GM18498 (cell line): Measurements from ENCODE around the gene PITPNC1.
"Not testable (repeated sequence)": the region's sequence is repeated elsewhere in the genome, so short reads cannot be mapped to it uniquely, and the experiment has no call there.

Source experiments
- ATAC-seq: cut with Tn5 transposase; IDR thresholded peaks from one replicate; pipeline ENCODE4 v1.9.1; 2021; ENCODE audit warnings: mild to moderate bottlenecking, moderate library complexity; ENCODE audit not compliant: unreplicated experiment

Gene PITPNC1

DNA sequence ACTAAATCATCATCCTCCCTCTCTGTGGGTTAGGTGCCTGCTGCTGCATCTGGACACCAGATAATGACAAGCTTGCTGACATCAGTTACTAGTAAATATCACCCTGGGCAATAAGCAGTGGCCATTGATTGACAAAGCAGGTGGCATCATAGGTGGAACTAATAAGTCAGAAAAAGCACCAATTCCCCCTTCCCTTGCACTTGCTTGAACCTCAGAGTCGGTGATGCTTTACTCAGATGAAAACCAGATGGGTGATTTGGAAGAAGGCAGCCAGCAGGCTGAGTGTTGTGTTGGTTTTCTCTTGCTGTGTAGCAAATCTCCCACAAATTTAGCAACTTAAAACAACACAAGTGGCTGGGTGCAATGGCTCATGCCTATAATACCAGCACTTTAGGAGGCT is 193.7 kb downstream of the PITPNC1 start:
- no peak for ATAC-seq

DNA sequence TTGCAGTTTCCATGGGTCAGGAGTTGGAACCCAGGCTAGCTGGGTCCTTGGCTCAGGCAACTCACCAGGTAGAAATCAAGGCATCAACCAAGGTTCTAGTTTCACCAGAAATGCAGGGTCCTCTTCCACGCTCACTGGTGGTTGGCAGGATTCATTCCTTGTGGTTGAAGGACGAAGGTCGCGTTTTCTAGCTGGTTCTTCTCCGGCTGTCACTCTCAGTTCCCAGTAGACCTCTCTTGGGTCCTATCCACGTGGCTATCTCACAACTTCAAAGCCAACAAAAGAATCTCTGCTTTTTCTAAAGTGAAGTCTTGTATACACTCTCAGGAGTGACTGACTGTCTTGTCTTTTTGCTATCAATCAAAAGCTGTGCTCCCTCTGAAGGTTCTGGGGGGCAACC is 194.4 kb downstream of the PITPNC1 start:
- no peak for ATAC-seq

DNA sequence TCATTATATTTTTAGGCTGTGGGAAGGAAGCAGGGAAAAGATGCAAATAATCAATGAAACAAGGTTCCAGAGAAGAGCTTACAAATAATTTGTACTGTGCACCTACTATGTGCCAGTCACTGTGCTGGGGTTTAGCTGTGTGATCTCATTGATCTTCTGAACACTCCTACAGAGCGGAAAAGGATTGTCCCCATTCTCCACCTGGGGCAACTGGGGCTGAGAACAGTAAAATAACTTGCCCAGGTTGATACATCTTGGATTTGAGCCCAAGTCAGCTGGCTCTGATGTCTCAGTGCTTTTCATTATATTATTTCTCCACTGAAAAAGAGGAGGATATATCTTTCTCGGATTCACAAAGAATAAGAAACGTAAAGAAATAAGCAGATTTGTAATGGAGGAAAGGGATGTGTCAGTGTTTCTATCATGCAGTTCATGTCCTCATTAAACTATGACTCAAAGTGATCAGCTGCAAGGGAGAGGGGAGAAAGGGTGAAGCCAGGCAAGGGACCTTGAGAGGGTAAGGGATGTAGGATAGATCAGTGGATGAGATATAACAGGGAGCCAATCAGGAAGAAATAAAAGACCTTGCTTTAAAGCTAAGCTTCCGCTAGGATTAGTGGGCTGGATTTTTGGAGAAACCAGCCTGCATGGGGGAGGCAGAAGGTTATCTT is 197.0 kb downstream of the PITPNC1 start:
- ATAC-seq, result no peak

DNA sequence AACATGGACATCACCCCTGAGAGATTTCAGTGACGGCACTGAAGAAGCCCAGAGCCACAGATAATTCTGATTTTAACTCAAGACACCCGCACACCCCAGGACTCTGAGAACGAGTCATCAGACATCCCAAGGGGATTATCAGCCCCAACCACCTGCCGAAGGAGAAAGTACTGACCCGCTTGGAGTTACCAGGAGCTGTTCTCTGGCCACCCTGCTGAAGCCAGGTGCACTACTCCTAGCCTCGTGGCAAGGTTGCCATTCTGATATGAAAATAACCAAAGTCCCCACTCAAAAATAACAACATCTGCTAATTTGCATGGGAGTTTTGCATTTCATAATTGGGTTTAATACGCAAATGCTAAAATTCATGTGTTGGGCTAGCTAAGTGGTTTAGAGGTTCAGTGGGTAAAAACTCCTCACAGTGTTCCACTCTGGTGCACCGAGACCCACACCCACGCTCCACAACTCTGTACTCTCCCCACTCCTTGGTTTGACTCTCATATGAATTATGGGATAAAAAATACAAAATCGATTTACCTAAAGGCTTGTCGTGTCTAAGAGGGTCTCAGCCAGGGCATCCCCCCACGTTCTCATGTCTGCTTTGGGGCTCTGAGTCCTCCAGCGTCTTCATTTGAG is 197.7 kb downstream of the PITPNC1 start:
- peak; percentile 26 for ATAC-seq

DNA sequence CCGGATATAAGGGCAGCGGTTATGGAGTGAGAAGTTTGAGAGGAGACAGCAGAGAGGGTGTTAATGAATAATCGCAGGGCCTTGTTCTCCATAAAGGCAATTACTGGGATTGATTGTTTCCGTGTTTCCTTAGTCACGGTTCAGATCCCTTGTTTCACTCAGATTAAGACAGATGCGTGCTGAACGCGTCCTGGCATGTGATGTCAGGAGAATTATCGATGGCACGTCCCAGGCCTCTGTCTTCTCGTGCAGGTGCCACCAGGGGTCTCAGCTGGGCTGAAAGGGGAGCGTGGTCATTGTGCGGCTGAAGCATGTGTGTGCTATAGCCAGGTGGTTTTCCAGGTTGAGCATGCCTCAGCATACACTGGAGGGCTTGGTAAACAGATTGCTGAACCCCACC is 198.2 kb downstream of the PITPNC1 start:
- peak; percentile 47 for ATAC-seq

DNA sequence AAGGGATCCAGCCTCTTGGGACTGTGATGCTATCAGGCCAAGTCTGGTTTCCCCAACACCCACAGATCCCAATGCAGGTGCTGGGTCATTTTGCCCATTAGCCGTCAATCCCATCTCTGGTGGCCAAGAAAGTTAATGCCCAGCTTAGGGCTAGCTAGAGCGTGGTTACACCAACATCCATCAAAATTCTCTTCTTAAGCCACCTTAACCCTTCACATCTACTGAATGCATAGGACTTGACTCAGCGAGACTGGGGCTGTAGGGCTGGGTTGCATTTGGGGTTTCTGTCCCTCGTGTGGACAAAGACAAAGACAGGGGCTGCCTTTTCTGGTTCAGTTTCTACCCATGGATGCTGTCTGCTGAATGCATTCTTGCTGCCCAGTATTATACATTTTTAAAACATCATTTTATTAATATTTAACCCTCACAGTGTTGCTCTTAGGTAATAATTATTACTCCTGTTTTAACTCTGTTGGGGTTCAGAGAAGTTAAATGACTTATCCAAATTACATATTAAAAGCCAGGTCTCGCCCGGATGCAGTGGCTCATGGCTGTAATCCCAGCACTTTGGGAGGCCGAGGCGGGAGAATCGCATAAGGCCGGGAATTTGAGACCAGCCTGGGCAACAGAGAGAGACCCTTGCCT is 199.5 kb downstream of the PITPNC1 start:
- no peak for ATAC-seq

DNA sequence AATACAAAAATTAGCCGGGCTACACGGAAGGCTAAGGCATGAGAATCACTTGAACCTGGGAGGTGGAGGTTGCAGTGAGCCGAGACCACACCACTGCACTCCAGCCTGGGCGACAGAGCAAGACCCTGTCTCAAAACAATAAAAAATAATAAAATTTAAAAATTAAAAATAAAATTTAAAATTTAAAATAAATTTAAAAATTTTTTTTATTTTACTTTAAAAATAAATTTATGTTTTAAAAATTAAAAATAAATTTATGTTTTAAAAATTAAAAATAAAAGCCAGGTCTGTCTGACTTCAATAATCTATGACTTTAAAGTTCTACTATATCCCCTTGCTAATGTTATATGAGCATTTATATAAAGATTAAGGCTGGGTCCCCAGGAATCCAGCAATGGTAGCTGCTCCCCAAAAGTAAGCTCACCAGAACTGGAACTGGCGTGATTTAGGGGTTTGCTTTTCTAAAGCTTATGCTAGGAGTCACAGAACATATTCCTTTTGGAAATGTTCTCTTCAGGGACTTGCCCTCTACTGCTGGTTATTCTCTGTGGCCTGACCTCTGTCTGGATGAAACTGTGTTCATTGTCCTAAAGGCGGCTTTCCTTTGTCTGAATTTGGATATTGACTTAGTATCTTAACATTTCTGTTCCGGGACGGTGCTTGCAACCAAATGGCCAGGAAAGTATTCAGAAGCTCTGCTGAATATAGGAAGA is 200.5 kb downstream of the PITPNC1 start:
- no peak for ATAC-seq

DNA sequence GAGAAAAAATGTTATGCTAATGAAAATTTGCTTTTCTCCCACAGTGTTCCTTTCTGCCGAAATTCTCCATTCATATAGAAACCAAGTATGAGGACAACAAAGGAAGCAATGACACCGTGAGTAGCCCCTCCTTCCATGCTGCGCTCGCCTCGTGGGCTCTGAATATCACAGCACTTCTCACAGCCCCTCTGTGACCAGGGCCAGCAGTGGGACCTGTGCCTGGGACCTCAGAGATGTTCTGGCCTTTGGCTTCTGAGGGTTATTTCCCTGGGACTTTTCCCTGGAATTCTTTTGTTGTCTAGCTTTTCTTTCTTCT is 201.0 kb downstream of the PITPNC1 start:
- no peak for ATAC-seq

DNA sequence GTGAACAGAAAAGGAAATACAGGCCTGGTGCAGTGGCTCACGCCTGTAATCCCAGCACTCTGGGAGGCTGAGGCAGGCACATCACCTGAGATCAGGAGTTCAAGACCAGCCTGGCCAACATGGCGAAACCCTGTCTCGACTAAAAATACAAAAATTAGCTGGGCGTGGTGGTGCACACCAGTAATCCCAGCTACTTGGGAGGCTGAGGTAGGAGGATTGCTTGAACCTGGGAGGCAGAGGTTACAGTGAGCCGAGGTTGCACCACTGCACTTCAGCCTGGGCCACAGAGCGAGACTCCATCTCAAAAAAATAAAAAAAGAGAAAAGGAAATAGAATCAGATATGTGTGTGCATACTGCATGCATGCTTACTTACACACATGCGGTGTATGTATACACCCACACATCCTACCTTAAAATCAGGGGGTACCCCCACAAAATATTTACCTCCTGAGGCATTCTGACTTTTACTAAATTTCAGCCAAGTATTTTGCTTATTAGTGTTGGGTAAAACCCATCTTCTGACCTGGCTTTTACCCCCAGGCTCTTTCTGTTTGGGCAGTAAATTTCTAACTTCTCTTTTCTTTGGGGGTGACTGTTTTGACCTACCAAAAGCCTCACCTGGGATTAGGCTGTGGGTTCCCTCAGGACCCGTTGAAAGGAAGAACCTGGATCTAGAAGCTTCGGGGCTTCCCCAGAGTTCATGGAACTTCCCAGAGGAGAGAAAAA is 201.8 kb downstream of the PITPNC1 start:
- not testable (repeated sequence) for ATAC-seq

DNA sequence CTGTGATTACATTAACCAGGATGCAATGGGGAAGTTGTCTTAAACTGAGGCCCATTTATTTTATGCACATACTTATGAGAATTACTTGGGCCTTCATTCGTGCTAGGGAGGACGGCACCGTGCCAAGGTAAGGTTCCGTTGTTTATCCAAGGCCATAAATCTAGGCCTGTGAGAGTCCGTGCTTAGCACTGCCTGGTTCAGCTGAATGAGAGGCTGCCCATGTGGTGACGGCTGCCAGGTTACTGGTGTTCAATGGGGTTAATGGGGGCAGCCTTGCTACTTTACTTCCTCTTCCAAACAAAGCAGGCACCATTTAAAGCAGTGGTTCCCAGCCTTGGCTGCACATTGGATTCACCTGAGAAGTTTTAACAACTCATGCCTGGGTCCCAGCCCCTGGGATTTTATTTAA is 205.6 kb downstream of the PITPNC1 start:
- no peak for ATAC-seq

DNA sequence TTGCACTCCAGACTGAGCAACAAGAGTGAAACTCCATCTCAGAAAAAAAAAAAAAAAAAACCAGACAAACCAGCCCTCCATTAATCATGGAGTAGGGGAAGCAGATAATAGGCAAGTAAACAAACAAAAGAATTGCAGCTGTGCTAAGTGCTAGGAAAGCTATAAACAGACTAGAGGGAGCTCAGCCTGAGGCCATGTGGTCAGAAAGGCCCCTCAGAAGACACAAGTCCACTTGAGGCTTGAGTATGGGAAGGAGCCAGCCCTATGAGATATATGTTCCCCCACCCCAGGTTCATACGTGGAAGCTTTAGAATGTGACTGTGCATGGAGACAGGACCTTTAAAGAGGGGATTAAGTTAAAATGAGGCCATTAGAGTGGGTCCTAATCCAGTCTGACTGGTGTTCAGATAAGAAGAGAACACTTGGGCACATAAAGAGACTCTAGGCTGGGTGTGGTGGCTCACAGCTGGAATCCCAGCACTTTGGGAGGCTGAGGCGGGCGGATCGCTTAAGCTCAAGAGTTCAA is 208.1 kb downstream of the PITPNC1 start:
- no peak for ATAC-seq

DNA sequence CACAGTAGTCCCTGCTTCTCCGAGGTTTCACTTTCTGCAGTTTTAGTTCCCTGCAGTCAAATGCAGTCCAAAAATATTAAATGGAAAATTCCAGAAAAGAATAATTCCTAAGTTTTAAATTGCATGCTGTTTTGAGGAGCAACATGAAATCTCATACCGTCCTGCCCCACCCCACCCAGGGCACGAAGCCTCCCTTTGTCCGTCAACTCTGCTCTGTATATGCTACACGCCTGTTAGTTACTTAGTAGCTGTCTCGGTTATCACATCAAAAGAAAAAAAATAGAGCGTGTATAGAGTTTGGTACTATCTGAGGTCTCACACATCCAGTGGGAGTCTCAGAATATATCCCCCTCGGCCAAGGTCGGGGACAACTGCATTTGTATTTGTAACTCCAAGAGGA is 211.2 kb downstream of the PITPNC1 start:
- ATAC-seq, result no peak

DNA sequence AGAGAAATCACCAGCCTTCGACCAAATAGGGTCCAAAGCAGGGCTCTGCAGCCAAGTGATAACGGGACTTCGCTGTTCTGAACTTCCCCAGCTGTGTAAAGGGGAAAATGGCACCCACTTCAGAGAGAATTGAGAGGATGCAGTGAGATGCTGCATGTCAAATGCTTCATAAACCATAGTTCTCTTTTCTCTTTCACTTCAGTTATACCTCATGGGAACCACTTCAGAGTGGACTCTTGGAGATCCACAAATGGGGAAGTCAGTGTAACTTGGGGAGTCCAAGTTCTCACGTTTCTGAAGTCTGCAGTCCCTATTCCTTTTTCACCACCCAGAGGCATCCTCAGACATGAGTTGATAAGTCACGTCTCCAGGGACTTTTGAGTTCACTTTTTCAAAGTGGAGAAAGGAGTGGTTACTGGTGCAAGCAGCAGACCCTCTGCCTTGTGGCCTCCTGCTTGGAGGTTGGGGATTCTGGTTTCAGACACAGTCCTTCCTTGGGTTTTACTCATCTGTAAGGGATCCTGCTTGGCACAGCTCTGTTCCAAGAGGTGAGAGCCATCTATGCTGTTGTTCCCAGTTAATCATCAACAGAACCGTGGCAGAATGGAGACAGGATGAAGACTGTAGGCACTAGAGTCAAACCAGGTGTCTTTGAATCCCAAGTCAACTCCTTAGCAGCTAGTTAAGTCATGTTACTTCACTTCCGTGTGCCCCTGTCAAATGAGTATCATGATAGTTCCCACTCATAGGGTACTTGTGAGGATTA is 217.2 kb downstream of the PITPNC1 start:
- no peak for ATAC-seq

DNA sequence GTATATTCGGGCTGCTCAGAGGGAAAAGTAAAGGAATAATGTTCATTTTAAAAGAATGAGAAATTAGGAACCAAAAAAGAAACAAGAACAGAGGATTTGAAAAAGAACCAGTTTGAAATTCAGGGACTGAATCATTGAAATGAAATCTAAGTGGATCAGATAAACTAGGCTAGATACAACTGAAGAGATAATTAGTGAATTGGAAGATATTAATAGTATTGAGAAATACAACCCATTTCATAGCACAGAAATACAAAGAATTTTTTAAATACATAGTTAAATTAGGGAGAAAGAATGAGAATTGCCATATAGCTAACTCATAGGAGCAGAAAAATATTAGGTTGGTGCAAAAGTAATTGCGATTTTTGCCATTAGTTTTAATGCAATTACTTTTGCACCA is 223.3 kb downstream of the PITPNC1 start:
- no peak for ATAC-seq

DNA sequence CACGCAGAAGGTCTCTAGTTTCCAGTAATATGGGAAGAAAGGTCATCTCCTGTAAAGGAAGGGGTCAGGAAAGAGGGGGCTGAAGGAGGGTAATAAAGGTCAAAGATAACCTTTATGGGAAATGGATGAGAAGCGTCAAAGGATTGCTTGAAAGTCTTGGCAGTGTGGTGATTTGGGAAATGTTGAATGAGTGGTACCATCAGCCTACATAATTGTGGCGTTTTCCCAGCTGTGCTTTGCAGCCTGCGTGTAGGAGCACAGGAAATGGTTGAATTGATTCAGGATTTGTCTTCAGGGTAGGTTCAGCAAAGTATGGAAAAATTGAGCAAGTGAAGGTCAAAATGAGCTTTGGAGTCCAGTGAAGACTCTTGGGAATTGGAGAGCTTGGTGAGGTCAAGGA is 224.8 kb downstream of the PITPNC1 start:
- no peak for ATAC-seq

DNA sequence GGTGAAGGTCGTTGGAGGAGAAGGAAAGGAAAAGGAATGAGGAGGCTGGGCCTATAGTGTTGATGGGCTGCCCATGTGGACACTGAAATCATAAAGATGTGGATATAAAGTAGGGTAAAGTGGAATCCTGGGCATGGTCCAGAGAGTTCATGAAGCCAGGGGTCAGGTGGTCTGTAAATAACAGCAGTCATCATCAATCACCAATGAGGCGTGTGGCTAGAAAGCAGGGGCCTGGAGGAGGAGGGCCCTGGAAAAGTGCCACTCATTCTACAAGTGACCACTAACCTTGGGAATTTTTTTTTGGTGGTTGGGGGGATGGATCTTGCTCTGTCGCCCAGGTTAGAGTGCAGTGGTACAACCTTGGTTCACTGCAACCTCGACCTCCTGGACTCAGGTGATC is 225.4 kb downstream of the PITPNC1 start:
- no peak for ATAC-seq

DNA sequence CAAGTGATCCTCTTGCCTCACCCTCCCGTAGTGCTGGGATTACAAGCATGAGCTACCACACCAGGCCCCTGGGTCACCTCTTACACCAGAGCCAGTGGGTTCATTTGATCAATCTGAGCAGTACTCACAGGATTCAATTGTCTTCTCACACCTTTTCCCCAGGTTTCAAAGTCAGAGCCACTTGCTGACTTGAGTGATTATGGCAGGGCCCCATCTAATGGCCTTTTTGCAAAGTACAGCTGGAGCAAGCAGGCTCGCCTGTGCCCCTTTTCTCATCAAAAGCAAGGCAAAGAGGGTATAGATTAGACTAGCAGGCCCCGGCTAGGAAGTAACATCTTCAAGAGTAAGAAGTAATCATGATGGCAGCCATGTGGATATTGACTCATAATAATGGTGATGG is 225.9 kb downstream of the PITPNC1 start:
- ATAC-seq, result peak; percentile 52

DNA sequence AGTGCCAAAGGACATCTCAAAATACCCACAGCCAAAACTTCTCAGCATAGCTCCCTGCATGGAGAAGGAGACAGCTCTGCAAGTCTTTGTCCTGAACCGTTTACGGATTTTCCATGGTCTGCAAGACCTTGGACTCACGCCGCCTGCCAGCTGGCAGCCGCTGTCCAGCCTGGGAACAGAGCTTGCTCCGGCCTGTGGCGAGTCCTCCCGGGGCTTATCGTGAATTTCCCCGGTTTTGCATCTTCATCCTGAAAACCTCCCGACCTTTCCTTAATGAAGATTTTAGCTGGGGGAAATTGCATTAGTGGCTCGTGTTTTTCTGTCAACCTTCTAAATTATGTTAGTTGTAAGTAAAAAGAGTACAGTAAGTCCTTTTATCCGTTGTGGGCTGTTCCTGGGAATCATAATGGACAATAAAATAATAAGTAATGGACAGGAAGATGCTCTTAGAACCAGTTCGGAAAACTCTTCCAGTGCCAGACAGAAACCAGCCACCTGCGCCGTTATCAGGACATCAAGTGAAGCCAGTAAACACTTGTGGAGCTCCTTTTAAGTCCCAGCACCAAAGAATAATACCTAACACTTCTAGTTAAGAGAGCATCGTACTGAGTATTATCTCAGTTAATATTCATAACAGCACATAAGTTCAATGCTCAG is 228.3 kb downstream of the PITPNC1 start:
- no peak for ATAC-seq

DNA sequence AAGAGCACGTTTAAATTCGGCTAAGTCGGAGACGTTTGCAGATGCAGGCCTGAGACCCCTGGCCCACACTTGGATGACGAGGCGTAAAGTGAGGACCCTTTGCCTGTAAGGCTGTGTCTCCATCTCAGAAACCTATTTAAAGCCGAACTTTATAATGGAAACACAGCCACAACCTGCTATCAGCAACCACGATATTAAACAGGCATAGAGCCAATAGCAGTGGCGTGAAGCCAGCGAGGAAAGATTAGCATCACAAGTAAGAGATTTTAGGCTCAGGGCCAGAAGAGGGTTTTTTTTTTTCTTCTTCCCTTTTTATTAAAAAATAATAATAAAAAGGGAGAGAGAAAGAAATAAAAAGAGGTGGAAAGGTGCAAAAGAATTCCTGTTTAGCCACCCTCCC is 229.4 kb downstream of the PITPNC1 start:
- no peak for ATAC-seq
